Ishikawa (cell line): ENCODE data around the gene POLD2.

Experiments used
- CEBPB ChIP-seq: IDR thresholded peaks from 2 replicates; pipeline ENCODE4 v1.6.1; 2012
- EP300 ChIP-seq: IDR thresholded peaks from 2 replicates; pipeline ENCODE4 v1.6.1; 2012; ENCODE audit warnings: borderline replicate concordance
- RAD21 ChIP-seq: IDR thresholded peaks from 2 replicates; pipeline ENCODE4 v1.6.1; 2012; ENCODE audit warnings: low read depth
- TAF1 ChIP-seq: IDR thresholded peaks from 2 replicates; pipeline ENCODE4 v1.6.1; 2012; ENCODE audit warnings: low read depth, mild to moderate bottlenecking
- TEAD4 ChIP-seq: IDR thresholded peaks from 2 replicates; pipeline ENCODE4 v1.6.1; 2012
- YY1 ChIP-seq: IDR thresholded peaks from 2 replicates; pipeline ENCODE4 v1.6.1; 2012; ENCODE audit warnings: low read depth
- ZBTB7A ChIP-seq: IDR thresholded peaks from 2 replicates; pipeline ENCODE4 v1.6.1; 2012; ENCODE audit warnings: low read depth
- TF ChIP-seq, protein P1 (sequence below): IDR thresholded peaks from 2 replicates; pipeline ENCODE4 v1.6.1; 2012; ENCODE audit warnings: low read depth, mild to moderate bottlenecking
- TF ChIP-seq, protein P2 (sequence below): IDR thresholded peaks from 2 replicates; pipeline ENCODE4 v1.6.1; 2012
- TF ChIP-seq, protein P3 (sequence below): IDR thresholded peaks from 2 replicates; pipeline ENCODE4 v1.6.1; 2012

DNA sequence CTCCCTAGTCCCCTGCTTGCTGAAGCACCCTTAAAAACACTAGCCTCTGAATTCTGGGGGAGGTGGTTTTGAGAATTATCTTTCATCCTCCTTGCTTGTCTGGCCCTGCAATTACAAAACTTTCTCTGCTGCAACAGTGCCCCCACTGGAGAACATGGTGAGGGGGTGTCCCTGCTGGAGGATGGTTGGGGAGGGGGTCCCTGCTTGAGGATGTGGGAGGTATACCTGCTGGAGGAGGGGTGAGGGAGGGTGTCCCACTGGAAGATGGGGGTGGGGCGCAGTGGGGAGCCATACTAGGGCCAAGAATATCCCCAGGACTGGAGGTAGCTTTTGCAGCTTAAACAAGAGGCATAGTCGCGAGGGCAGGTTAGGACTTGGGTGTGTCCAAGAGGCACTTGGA is 37.8 kb downstream of the POLD2 start:
- no peak for TF ChIP-seq YY1
- TF ChIP-seq EP300 = no peak
- TF ChIP-seq, protein P1, sequence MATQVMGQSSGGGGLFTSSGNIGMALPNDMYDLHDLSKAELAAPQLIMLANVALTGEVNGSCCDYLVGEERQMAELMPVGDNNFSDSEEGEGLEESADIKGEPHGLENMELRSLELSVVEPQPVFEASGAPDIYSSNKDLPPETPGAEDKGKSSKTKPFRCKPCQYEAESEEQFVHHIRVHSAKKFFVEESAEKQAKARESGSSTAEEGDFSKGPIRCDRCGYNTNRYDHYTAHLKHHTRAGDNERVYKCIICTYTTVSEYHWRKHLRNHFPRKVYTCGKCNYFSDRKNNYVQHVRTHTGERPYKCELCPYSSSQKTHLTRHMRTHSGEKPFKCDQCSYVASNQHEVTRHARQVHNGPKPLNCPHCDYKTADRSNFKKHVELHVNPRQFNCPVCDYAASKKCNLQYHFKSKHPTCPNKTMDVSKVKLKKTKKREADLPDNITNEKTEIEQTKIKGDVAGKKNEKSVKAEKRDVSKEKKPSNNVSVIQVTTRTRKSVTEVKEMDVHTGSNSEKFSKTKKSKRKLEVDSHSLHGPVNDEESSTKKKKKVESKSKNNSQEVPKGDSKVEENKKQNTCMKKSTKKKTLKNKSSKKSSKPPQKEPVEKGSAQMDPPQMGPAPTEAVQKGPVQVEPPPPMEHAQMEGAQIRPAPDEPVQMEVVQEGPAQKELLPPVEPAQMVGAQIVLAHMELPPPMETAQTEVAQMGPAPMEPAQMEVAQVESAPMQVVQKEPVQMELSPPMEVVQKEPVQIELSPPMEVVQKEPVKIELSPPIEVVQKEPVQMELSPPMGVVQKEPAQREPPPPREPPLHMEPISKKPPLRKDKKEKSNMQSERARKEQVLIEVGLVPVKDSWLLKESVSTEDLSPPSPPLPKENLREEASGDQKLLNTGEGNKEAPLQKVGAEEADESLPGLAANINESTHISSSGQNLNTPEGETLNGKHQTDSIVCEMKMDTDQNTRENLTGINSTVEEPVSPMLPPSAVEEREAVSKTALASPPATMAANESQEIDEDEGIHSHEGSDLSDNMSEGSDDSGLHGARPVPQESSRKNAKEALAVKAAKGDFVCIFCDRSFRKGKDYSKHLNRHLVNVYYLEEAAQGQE = no peak
- no peak for TF ChIP-seq TAF1
- no peak for TF ChIP-seq CEBPB
- TF ChIP-seq, protein P2, sequence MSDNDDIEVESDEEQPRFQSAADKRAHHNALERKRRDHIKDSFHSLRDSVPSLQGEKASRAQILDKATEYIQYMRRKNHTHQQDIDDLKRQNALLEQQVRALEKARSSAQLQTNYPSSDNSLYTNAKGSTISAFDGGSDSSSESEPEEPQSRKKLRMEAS = no peak
- no peak for TF ChIP-seq TEAD4
- TF ChIP-seq, protein P3, sequence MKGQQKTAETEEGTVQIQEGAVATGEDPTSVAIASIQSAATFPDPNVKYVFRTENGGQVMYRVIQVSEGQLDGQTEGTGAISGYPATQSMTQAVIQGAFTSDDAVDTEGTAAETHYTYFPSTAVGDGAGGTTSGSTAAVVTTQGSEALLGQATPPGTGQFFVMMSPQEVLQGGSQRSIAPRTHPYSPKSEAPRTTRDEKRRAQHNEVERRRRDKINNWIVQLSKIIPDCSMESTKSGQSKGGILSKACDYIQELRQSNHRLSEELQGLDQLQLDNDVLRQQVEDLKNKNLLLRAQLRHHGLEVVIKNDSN = no peak
- no peak for TF ChIP-seq RAD21
- TF ChIP-seq ZBTB7A = no peak
